Naive B cell (primary cell): ENCODE results near the gene UBN1. TPM values are rescaled to one million over a fixed set of nuclear protein-coding genes. Genes with fewer than 3 reads are reported as not detected.
"Not testable (repeated sequence)": the region's sequence is repeated elsewhere in the genome, so short reads cannot be mapped to it uniquely, and the experiment has no call there.

ENCODE experiments used
- ATAC-seq, 2 donors: fragments of 150-1000 bp; cut with Tn5 transposase; 2 replicates each; pipeline ENCODE4 v1.10.0; 2021; ENCODE audit warnings: low read depth in 2 of 2, mild to moderate bottlenecking in 2 of 2, moderate library complexity in 2 of 2
- DNase-seq: peaks from one replicate; pipeline ENCODE4 v3.0.0; 2022
- H3K27ac Mint-ChIP-seq, 6 donors: one replicate each; pipeline ENCODE4 v1.8.0; 2020 to 2022; ENCODE audit warnings: mild to moderate bottlenecking in 6 of 6, mixed read lengths in 6 of 6, moderate library complexity in 5 of 6, inconsistent platforms in 2 of 6
- H3K27me3 Mint-ChIP-seq, 3 donors: one replicate each; pipeline ENCODE4 v1.8.0; 2021 to 2022; ENCODE audit warnings: mixed read lengths in 3 of 3, mild to moderate bottlenecking in 1 of 3
- H3K36me3 Mint-ChIP-seq, 2 donors: one replicate each; pipeline ENCODE4 v1.8.0; 2020 to 2022; ENCODE audit warnings: mixed read lengths in 2 of 2, inconsistent platforms in 1 of 2, mild to moderate bottlenecking in 1 of 2
- H3K4me1 Mint-ChIP-seq, 3 donors: one replicate each; pipeline ENCODE4 v1.8.0; 2020 to 2022; ENCODE audit warnings: mixed read lengths in 3 of 3, inconsistent platforms in 1 of 3, mild to moderate bottlenecking in 1 of 3, moderate library complexity in 1 of 3
- H3K4me3 Mint-ChIP-seq, 8 donors: one replicate each; pipeline ENCODE4 v1.8.0; 2020 to 2022; ENCODE audit warnings: mild to moderate bottlenecking in 8 of 8, mixed read lengths in 8 of 8, moderate library complexity in 8 of 8, inconsistent platforms in 2 of 8
- H3K9me3 Mint-ChIP-seq, 7 donors: one replicate each; pipeline ENCODE4 v1.8.0; 2020 to 2022; ENCODE audit warnings: mixed read lengths in 7 of 7, mild to moderate bottlenecking in 5 of 7, inconsistent platforms in 2 of 7, moderate library complexity in 1 of 7
- polyA plus RNA-seq, 6 donors: library from polyadenylated mRNA; unstranded; fragments of 300-500 nt; fragmentation: Illumina TruSeq; gene quantifications; one replicate each; pipeline ENCODE4 v1.2.3, GENCODE V29; 2021; ENCODE audit warnings: low read depth in 6 of 6

The UBN1 gene
- polyA plus RNA-seq, 6 donors from 2014 or later: 4.3 to 19.2 (median 11.9) TPM

DNA sequence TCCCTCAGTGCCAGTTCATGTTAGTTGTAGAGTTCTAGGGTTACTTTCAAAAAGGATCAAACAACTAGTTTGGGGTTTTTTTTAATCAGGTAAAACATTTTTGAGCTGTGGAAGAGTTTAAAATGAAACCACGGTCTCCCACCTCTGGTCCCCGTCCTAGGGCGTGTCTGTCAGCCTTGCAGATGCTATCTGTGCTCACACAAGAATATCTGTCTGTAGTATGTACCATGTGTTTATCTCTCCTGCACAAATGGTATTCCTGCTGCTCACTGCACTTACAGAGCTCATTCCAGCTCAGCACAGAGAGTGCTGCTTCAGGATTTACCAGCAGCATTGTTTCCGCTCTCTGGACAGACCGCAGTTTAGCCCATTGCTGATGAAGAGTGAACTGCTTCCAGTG, 38.9 kb downstream of the UBN1 start:
- Mint-ChIP-seq H3K4me3 (no peak overlapping the region), H3K27me3 (no peaks in the 10 kb centered on the region), H3K4me1 (peaks cover 4 to 17% (median 9%) of the 10 kb centered on the region in 3 donors), H3K9me3 (peaks cover 0 to 3% (median 0%) of the 10 kb centered on the region in 7 donors), H3K27ac (peak overlapping the region in 2 of 6 donors; percentile 31 to 37), H3K36me3 (peaks cover 20 to 34% of the 10 kb centered on the region in 2 donors)
- no peak for ATAC-seq
- no peak for DNase-seq

DNA sequence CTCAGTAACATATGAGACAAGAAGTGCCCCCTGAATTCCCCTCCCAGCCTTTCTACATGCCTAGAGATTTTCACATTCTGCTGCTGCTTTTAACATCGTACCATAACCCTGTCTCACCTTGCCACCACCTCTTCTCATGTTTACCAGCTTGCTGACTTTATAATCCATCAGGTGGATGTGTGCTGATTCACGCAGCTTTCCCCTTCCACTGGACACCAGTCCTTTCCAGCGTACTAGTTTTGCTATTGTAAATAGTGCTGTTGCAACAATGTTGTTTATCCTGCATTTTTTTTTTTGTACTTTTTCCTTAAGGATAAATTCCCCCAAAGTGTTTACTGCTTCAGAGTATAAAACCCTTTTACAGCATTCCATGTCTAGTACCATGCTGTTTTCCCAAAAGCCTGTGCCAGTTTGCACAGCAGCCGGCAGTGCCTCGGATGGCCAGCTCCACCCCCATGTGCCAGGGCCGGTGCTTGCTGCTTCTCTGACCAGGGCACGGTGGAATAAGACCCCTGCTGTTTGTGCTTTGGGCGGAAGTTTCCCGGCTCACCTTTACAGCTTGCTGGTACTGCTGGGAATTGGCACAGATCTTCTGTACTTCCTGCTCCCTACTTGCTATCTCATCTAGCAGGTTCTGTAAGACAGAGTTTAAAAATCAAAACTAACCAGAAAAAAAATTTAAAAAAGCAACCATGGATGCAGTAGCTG, 41.3 kb downstream of the UBN1 start:
- peaks cover 0 to 3% (median 0%) of the 10 kb centered on the region in 7 donors for H3K9me3 Mint-ChIP-seq
- peaks cover 4 to 14% (median 9%) of the 10 kb centered on the region in 3 donors for H3K4me1 Mint-ChIP-seq
- ATAC-seq (no peak), DNase-seq (no peak)
- H3K27ac Mint-ChIP-seq: peak overlapping the region in 1 of 6 donors; percentile 75
- no peaks in the 10 kb centered on the region for H3K27me3 Mint-ChIP-seq
- no peak overlapping the region for H3K4me3 Mint-ChIP-seq
- H3K36me3 Mint-ChIP-seq: peaks cover 15 to 26% of the 10 kb centered on the region in 2 donors

DNA sequence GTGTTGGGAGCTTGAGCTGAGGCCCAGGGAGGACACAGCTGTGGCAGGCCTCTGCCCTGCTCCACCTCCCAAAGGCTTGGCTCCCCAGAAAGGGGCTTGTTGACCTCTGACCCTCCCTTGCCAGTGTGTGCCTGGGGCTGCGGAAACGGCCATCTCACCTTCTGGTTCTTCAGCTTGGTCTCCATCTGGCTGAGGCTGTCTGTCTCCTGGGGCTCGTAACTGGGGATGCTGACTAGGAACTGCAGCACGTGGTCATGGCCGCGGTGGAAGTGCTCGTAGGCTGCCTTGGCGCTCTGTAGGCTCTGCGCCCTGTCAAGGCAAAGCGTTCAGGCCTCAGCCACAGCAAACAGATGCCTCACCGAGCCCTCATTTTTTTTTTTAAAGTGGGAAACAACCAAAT, 42.7 kb downstream of the UBN1 start:
- H3K27me3 Mint-ChIP-seq: no peaks in the 10 kb centered on the region
- H3K36me3 Mint-ChIP-seq: peaks cover 8 to 12% of the 10 kb centered on the region in 2 donors
- H3K4me1 Mint-ChIP-seq: peaks cover 2 to 7% (median 3%) of the 10 kb centered on the region in 3 donors
- no peak overlapping the region for H3K27ac Mint-ChIP-seq
- ATAC-seq (no peak), DNase-seq (no peak)
- no peaks in the 10 kb centered on the region for H3K9me3 Mint-ChIP-seq
- no peak overlapping the region for H3K4me3 Mint-ChIP-seq

DNA sequence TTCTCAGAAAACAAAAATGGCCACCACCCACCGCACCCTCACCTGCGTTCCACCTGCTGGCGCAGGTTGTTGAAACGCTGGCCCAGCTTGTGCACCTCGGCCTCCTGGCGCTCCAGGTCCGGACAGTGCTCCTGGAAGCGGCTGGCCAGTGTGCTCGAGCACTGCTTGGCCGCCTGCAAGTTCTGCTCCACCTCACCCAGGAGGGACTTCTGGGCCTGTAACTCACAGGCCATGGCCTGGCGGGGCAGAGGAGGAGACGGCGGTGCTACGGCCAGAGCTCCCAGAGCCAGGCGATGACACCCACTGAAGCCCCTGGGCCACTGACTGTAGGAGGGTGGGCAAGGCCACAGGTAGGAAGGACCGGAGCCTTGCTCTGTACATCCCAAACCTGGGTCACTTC, 43.4 kb downstream of the UBN1 start:
- no peaks in the 10 kb centered on the region for H3K9me3 Mint-ChIP-seq
- H3K4me1 Mint-ChIP-seq: peaks cover 0 to 3% (median under 1%) of the 10 kb centered on the region in 3 donors
- H3K27me3 Mint-ChIP-seq: peaks cover 0 to under 1% (median 0%) of the 10 kb centered on the region in 3 donors
- no peak overlapping the region for H3K4me3 Mint-ChIP-seq
- DNase-seq (no peak), ATAC-seq (no peak)
- H3K27ac Mint-ChIP-seq: peak overlapping the region in 1 of 6 donors; percentile 88
- peaks cover 3 to 6% of the 10 kb centered on the region in 2 donors for H3K36me3 Mint-ChIP-seq

GRCh38 chr16:4891097-4891885, 44.0 kb downstream of the UBN1 start:
- Mint-ChIP-seq H3K27ac (no peak overlapping the region), H3K27me3 (peaks cover 0 to 6% (median 0%) of the 10 kb centered on the region in 3 donors), H3K9me3 (no peaks in the 10 kb centered on the region), H3K36me3 (no peaks in the 10 kb centered on the region), H3K4me3 (no peak overlapping the region), H3K4me1 (no peaks in the 10 kb centered on the region)
- no peak for DNase-seq
- no peak for ATAC-seq

GRCh38 chr16:4891886-4892216, 44.6 kb downstream of the UBN1 start:
- Mint-ChIP-seq H3K4me1 (no peaks in the 10 kb centered on the region), H3K27ac (no peak overlapping the region), H3K36me3 (no peaks in the 10 kb centered on the region), H3K4me3 (no peak overlapping the region), H3K9me3 (no peaks in the 10 kb centered on the region), H3K27me3 (peaks cover 0 to 8% (median 0%) of the 10 kb centered on the region in 3 donors)
- ATAC-seq (no peak), DNase-seq (no peak)

DNA sequence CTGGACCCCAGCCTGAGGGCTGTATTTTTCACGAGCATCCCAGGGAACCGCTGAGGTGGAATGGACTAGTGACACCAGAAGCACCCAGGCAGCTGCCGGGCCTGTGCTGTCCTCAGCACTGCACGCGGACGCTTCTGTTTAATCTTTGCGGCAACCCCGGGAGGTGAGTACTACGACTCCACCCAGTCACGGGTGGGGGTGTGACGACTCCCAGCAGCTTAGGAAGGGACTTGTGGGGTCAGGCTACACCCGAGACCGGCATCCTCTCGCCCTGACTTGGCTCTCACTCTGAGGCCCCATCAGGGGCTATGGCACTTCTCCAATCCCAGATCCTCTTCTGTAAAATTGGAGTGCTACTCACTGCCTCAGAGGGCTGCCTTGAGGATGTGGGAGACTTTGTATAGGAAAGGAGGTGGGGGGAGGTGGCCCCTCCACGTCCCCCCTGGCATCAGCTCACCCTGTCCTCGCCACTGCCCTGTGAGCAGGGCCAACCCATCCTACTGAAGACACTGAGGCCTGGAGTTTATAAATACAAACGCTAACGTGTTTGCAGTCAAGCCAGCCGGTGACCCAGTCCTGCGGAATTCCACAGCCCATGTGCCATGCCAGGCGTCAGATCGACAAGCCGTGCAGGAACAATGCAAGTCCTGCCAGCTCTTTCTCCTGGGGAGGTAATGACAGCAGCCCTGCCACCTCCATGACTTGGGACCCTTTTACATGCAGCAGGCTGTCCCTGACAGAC, 45.3 kb downstream of the UBN1 start:
- no peak overlapping the region for H3K4me3 Mint-ChIP-seq
- H3K9me3 Mint-ChIP-seq: no peaks in the 10 kb centered on the region
- no peaks in the 10 kb centered on the region for H3K4me1 Mint-ChIP-seq
- ATAC-seq: no peak
- H3K36me3 Mint-ChIP-seq: no peaks in the 10 kb centered on the region
- H3K27ac Mint-ChIP-seq: peak overlapping the region in 1 of 6 donors; percentile 56
- peaks cover 0 to 8% (median 3%) of the 10 kb centered on the region in 3 donors for H3K27me3 Mint-ChIP-seq
- no peak for DNase-seq

GRCh38 chr16:4893103-4893862, 46.0 kb downstream of the UBN1 start:
- peak overlapping the region in 1 of 6 donors; percentile 22 for H3K27ac Mint-ChIP-seq
- no peaks in the 10 kb centered on the region for H3K36me3 Mint-ChIP-seq
- no peaks in the 10 kb centered on the region for H3K4me1 Mint-ChIP-seq
- H3K27me3 Mint-ChIP-seq: peaks cover 0 to 10% (median 8%) of the 10 kb centered on the region in 3 donors
- ATAC-seq (no peak), DNase-seq (no peak)
- no peak overlapping the region for H3K4me3 Mint-ChIP-seq
- H3K9me3 Mint-ChIP-seq: peaks cover 0 to 2% (median 1%) of the 10 kb centered on the region in 7 donors

DNA sequence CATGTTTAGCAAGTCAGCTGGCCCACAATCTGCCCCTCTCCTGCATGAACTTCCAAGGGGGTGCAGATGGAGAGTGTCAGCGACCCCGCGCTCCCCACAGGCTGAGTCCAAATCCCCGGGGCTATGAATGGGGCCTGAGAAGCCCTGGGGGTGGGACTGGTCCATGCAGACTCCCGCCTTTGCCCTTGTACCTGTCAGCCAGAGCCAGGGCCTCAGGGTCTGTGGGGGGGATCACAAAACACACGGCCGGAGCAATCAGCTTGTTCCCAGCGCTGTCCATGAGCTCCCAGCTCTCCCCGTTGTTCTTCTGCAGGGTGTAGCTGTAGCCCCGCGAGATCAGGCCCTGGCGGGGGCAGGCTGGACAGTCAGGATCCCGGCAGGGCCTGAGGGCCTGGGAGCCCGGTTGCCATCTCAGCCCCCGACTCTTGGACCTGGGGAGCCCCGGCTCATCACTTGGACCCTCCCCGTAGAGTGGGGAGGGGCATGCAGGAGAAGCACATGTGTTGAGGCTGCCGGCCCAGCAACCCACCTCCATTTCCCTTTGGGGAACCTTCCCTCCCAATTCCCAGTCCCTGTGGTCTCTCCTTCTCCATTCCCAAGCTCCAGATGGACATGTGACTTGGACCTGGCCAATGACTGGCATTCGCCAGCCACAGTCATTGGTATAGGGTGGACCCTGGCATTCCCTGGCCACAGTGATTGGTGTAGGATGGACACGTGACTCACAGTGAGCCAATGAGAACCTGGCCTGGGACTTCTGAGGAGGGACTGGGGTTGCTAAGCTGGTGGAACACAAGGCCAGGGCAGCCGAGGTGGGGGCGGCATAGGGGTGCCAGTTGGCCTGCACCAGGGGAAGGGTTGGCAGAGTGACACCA, 47.2 kb downstream of the UBN1 start:
- Mint-ChIP-seq H3K36me3 (no peaks in the 10 kb centered on the region), H3K9me3 (peaks cover 0 to 4% (median 3%) of the 10 kb centered on the region in 7 donors), H3K27ac (no peak overlapping the region), H3K4me3 (no peak overlapping the region), H3K27me3 (peaks cover 0 to 17% (median 8%) of the 10 kb centered on the region in 3 donors), H3K4me1 (no peaks in the 10 kb centered on the region)
- DNase-seq (no peak), ATAC-seq (no peak)

- DNase-seq (no peak), ATAC-seq (no peak)
- H3K27ac Mint-ChIP-seq: no peak overlapping the region
- peaks cover 0 to 4% (median 3%) of the 10 kb centered on the region in 7 donors for H3K9me3 Mint-ChIP-seq
- H3K4me3 Mint-ChIP-seq: no peak overlapping the region
- H3K4me1 Mint-ChIP-seq: no peaks in the 10 kb centered on the region
- peaks cover 6 to 22% (median 8%) of the 10 kb centered on the region in 3 donors for H3K27me3 Mint-ChIP-seq
- H3K36me3 Mint-ChIP-seq: no peaks in the 10 kb centered on the region
Measured at GRCh38 chr16:4895366-4895765, 48.1 kb downstream of the UBN1 start.

DNA sequence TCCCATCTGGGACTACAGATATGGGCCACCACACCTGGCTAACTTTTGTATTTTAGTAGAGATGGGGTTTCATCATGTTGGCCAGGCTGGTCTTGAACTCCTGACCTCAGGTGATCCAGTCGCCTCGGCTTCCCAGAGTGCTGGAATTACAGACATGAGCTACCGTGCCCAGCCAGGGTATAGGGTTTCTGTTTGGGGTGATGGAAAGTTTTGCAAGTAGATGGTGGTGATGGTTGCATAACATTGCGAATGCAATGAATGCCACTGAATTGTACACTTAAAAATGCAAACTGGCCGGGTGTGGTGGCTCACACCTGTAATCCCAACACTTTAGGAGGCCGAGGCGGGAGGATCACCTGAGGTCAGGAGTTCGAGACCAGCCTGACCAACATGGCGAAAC, 49.5 kb downstream of the UBN1 start:
- H3K27me3 Mint-ChIP-seq: peaks cover 6 to 27% (median 8%) of the 10 kb centered on the region in 3 donors
- H3K27ac Mint-ChIP-seq, DNase-seq, H3K4me1 Mint-ChIP-seq, H3K9me3 Mint-ChIP-seq, H3K4me3 Mint-ChIP-seq, H3K36me3 Mint-ChIP-seq, ATAC-seq: not testable (repeated sequence)

- ATAC-seq (no peak), DNase-seq (no peak)
- Mint-ChIP-seq H3K36me3 (no peaks in the 10 kb centered on the region), H3K27me3 (peaks cover 6 to 30% (median 10%) of the 10 kb centered on the region in 3 donors), H3K4me1 (no peaks in the 10 kb centered on the region), H3K27ac (no peak overlapping the region), H3K4me3 (no peak overlapping the region), H3K9me3 (peaks cover 0 to 4% (median 3%) of the 10 kb centered on the region in 7 donors)
Measured at GRCh38 chr16:4897328-4897727, 50.0 kb downstream of the UBN1 start.
